HUES48 (cell line): Measurements from ENCODE around the gene SCG5.

Experiments
- H3K27ac ChIP-seq: one replicate; pipeline ENCODE4 v1.7.0; 2013; ENCODE audit warnings: low read depth, low read length, inconsistent platforms
- H3K27me3 ChIP-seq: 2 replicates; pipeline ENCODE4 v1.6.1; 2013; ENCODE audit warnings: mild to moderate bottlenecking, low read length; ENCODE audit not compliant: control insufficient read depth, insufficient read depth
- H3K36me3 ChIP-seq: 2 replicates; pipeline ENCODE4 v1.6.1; 2013; ENCODE audit warnings: low read length; ENCODE audit not compliant: control insufficient read depth, insufficient read depth
- H3K4me1 ChIP-seq: 2 replicates; pipeline ENCODE4 v1.6.1; 2013; ENCODE audit warnings: mild to moderate bottlenecking, low read length; ENCODE audit not compliant: control insufficient read depth, insufficient read depth
- H3K4me3 ChIP-seq: 2 replicates; pipeline ENCODE4 v1.5.1; 2013; ENCODE audit warnings: mild to moderate bottlenecking, low read depth, low read length
- H3K9ac ChIP-seq: 2 replicates; pipeline ENCODE4 v1.6.1; 2013; ENCODE audit warnings: mild to moderate bottlenecking, low read depth, low read length, moderate library complexity
- H3K9me3 ChIP-seq: 2 replicates; pipeline ENCODE4 v1.6.1; 2013; ENCODE audit warnings: low read length; ENCODE audit not compliant: control insufficient read depth, insufficient read depth

SCG5 gene

GRCh38 chr15:32691689-32692038 is 50.2 kb downstream of the SCG5 start:
- H3K27me3 ChIP-seq, result no peaks in the 10 kb centered on the region
- H3K4me1 ChIP-seq, result peaks cover 3% of the 10 kb centered on the region
- H3K9ac ChIP-seq, result no peak overlapping the region
- H3K4me3 ChIP-seq, result no peak overlapping the region
- H3K36me3 ChIP-seq, result no peaks in the 10 kb centered on the region
- H3K9me3 ChIP-seq, result no peaks in the 10 kb centered on the region
- H3K27ac ChIP-seq, result no peak overlapping the region

DNA sequence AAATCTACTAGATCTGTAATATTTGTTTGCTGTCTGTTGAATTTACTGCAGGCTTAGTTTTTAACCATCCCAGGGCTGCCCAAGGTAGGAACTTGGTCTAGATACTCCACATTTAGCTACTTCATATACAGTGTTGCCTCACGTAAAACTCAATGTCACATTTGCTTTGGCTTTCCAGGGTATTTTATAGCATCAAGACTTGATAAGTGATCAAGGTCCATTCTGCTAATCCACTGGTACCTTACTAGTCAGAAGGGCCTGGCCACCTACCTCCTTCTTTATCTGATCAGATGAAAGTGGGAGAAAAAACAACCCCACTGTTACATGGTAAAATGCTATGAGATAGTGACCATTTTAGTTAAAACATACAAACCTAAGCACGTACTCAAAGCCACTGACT is 50.8 kb downstream of the SCG5 start:
- Histone ChIP-seq H3K4me3 (no peak overlapping the region), H3K27me3 (no peaks in the 10 kb centered on the region), H3K36me3 (no peaks in the 10 kb centered on the region), H3K9me3 (no peaks in the 10 kb centered on the region), H3K9ac (no peak overlapping the region), H3K27ac (no peak overlapping the region), H3K4me1 (peaks cover 3% of the 10 kb centered on the region)

GRCh38 chr15:32694222-32694983 is 52.9 kb downstream of the SCG5 start:
- Histone ChIP-seq H3K36me3 (no peaks in the 10 kb centered on the region), H3K4me3 (no peak overlapping the region), H3K9me3 (no peaks in the 10 kb centered on the region), H3K27ac (no peak overlapping the region), H3K4me1 (peaks cover 3% of the 10 kb centered on the region), H3K27me3 (no peaks in the 10 kb centered on the region), H3K9ac (no peak overlapping the region)

- Histone ChIP-seq H3K4me1 (peaks cover 3% of the 10 kb centered on the region), H3K27ac (peak overlapping the region; percentile 47), H3K9me3 (no peaks in the 10 kb centered on the region), H3K27me3 (no peaks in the 10 kb centered on the region), H3K4me3 (no peak overlapping the region), H3K9ac (no peak overlapping the region), H3K36me3 (no peaks in the 10 kb centered on the region)
Measured at GRCh38 chr15:32698773-32699390, 57.4 kb downstream of the SCG5 start.

DNA sequence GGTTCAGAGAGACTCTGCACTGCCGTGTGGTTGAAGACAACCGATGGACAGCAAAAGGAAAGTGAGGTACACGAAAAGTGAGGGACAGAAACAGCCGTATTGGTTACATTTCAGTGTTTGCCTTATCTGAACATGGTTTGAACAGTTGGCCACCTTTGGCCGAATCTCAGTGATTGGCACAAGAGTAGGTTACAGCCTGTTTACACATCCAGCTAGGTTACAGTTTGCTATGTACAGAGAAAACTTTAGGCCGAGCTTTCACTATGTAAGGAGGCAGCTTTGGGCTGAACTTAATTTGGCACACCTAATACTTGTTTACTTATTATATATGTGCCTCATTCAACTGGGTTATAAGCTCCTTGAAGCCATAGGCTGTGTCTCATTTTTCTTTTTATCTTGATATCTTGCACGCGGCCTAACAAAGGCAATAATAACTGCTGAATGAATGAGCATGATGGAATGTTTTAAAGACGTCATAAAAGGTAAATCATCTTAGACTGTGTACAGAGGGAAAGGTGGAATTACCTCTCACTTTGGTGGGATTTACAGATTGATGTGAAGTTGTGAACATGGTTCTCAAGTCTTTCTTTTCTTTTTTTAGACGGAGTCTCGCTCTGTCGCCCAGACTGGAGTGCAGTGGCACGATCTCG is 59.1 kb downstream of the SCG5 start:
- Histone ChIP-seq H3K27me3 (no peaks in the 10 kb centered on the region), H3K9me3 (no peaks in the 10 kb centered on the region), H3K4me3 (no peak overlapping the region), H3K27ac (no peak overlapping the region), H3K4me1 (no peaks in the 10 kb centered on the region), H3K9ac (no peak overlapping the region), H3K36me3 (no peaks in the 10 kb centered on the region)

GRCh38 chr15:32701863-32702262 is 60.4 kb downstream of the SCG5 start:
- H3K9me3 ChIP-seq, result no peaks in the 10 kb centered on the region
- H3K4me3 ChIP-seq, result no peak overlapping the region
- no peaks in the 10 kb centered on the region for H3K36me3 ChIP-seq
- no peaks in the 10 kb centered on the region for H3K4me1 ChIP-seq
- no peak overlapping the region for H3K9ac ChIP-seq
- no peaks in the 10 kb centered on the region for H3K27me3 ChIP-seq
- no peak overlapping the region for H3K27ac ChIP-seq

- Histone ChIP-seq H3K27me3 (no peaks in the 10 kb centered on the region), H3K9ac (no peak overlapping the region), H3K4me1 (no peaks in the 10 kb centered on the region), H3K36me3 (no peaks in the 10 kb centered on the region), H3K9me3 (no peaks in the 10 kb centered on the region), H3K27ac (no peak overlapping the region), H3K4me3 (no peak overlapping the region)
Measured at GRCh38 chr15:32704395-32704981, 63.0 kb downstream of the SCG5 start.

- Histone ChIP-seq H3K4me1 (no peaks in the 10 kb centered on the region), H3K27me3 (no peaks in the 10 kb centered on the region), H3K9ac (no peak overlapping the region), H3K36me3 (no peaks in the 10 kb centered on the region), H3K27ac (no peak overlapping the region), H3K4me3 (no peak overlapping the region), H3K9me3 (no peaks in the 10 kb centered on the region)
Measured at GRCh38 chr15:32705446-32705845, 63.9 kb downstream of the SCG5 start.

GRCh38 chr15:32706704-32707103 is 65.2 kb downstream of the SCG5 start:
- Histone ChIP-seq H3K4me1 (no peaks in the 10 kb centered on the region), H3K27me3 (no peaks in the 10 kb centered on the region), H3K9ac (no peak overlapping the region), H3K9me3 (no peaks in the 10 kb centered on the region), H3K27ac (no peak overlapping the region), H3K36me3 (no peaks in the 10 kb centered on the region), H3K4me3 (no peak overlapping the region)

- Histone ChIP-seq H3K9ac (no peak overlapping the region), H3K4me1 (no peaks in the 10 kb centered on the region), H3K27ac (no peak overlapping the region)
Measured at GRCh38 chr15:32707436-32707835, 65.9 kb downstream of the SCG5 start.

More at GRCh38 chr15:32707436-32707835, 65.9 kb downstream of the SCG5 start:
- Histone ChIP-seq H3K9me3 (no peaks in the 10 kb centered on the region), H3K36me3 (no peaks in the 10 kb centered on the region), H3K27me3 (no peaks in the 10 kb centered on the region), H3K4me3 (no peak overlapping the region)
